Measurements from ENCODE around the gene CAB39.

CAB39 gene

DNA sequence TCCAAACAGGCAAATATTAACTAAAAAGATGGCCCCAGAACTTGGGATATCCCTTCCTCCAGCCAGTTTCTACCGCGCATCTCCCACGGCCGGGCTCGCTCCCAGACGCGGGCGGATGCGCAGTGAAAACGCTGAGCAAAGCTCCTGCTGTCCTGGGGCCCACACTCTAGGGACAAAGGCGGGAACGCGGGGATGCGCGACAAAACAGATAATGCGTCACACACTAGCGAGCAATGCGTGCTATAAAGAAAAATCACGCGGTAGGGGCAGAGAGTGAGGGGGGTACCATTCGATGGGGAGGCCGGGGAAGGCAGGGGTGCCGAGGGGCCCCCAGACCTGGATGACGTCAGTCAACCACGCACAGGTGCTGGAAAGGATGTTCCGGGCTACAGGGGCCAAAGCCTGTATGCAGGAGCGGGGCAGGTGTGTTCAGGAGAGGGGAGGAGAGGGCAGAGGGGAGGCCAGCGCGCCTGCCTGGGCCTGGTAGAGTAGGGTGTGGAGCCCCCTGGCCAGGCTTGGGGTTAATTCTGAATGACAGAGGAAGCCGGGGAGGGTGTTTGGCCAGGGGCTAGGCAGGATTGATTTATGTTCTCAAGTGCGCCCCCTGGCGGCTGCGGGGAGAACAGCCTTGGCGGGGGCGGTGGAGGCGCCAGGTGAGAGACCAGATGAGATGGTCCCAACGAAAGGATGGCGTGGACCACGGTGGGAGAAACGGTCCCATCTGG lies 137.2 kb downstream of the CAB39 start:
- TF ChIP-seq, protein P1, sequence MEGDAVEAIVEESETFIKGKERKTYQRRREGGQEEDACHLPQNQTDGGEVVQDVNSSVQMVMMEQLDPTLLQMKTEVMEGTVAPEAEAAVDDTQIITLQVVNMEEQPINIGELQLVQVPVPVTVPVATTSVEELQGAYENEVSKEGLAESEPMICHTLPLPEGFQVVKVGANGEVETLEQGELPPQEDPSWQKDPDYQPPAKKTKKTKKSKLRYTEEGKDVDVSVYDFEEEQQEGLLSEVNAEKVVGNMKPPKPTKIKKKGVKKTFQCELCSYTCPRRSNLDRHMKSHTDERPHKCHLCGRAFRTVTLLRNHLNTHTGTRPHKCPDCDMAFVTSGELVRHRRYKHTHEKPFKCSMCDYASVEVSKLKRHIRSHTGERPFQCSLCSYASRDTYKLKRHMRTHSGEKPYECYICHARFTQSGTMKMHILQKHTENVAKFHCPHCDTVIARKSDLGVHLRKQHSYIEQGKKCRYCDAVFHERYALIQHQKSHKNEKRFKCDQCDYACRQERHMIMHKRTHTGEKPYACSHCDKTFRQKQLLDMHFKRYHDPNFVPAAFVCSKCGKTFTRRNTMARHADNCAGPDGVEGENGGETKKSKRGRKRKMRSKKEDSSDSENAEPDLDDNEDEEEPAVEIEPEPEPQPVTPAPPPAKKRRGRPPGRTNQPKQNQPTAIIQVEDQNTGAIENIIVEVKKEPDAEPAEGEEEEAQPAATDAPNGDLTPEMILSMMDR (IDR thresholded peaks at IDR 0.05; ENCODE audit: low read depth, low read length, missing control alignments) = peak; percentile 95
- H3K4me3 ChIP-seq (replicated peaks; ENCODE audit: low read depth, low read length) = no peak overlapping the region
- no peak for DNase-seq (ENCODE audit: extremely low read depth, low read depth)

GRCh38 chr2:230850358-230850658 lies 137.7 kb downstream of the CAB39 start:
- TF ChIP-seq, protein P1 (IDR thresholded peaks at IDR 0.05; ENCODE audit: low read depth, low read length, missing control alignments) = no peak
- H3K4me3 ChIP-seq (replicated peaks; ENCODE audit: low read depth, low read length) = no peak overlapping the region
- no peak for DNase-seq (ENCODE audit: extremely low read depth, low read depth)

DNA sequence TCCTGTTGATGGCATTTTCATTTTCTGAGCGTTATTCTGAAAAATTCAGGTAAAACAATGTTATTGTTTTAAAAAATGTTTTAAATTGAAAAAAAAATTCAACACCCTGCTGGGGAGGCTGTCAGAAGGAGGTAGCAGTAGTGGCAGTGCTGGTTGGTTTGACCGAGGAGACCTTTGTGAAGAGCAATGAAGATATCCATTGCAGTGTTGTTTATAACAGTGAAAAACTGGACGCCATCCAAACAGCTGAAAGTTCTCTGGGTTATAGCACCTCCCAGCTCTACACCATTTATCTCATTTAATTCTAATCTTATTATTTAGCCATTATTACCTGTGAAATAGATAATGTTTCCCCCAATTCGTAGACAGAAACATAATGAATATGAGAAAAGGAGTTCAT lies 139.5 kb downstream of the CAB39 start:
- no peak overlapping the region for H3K4me3 ChIP-seq (replicated peaks; ENCODE audit: low read depth, low read length)
- TF ChIP-seq, protein P1 (IDR thresholded peaks at IDR 0.05; ENCODE audit: low read depth, low read length, missing control alignments) = no peak
- no peak for DNase-seq (ENCODE audit: extremely low read depth, low read depth)

- no peak overlapping the region for H3K4me3 ChIP-seq (replicated peaks; ENCODE audit: low read depth, low read length)
- TF ChIP-seq, protein P1 (IDR thresholded peaks at IDR 0.05; ENCODE audit: low read depth, low read length, missing control alignments) = no peak
- DNase-seq (ENCODE audit: extremely low read depth, low read depth) = no peak
Measured at GRCh38 chr2:230861552-230862255, 149.1 kb downstream of the CAB39 start.

GRCh38 chr2:230862292-230862691 lies 149.7 kb downstream of the CAB39 start:
- DNase-seq (ENCODE audit: extremely low read depth, low read depth) = no peak
- TF ChIP-seq, protein P1 (IDR thresholded peaks at IDR 0.05; ENCODE audit: low read depth, low read length, missing control alignments) = no peak
- no peak overlapping the region for H3K4me3 ChIP-seq (replicated peaks; ENCODE audit: low read depth, low read length)

DNA sequence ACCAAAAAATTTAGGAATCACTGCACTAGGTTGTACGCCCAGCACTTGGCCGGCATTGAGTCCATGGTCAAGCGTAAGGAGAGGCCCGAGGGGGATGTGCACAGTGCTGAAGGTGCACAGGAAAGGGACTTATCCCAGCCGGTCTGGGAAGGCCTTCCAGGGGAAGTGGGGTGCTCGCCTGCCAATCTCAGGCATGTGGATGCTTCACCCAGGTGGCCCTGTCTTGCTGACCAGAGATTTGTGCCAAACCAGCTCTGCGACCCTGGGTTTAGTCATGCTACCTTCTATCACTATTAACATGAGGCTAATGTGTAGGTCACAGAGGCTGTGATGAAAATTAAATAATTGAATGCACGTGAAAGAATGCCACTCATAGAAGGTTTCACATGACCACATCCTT lies 150.4 kb downstream of the CAB39 start:
- H3K4me3 ChIP-seq (replicated peaks; ENCODE audit: low read depth, low read length) = no peak overlapping the region
- TF ChIP-seq, protein P1 (IDR thresholded peaks at IDR 0.05; ENCODE audit: low read depth, low read length, missing control alignments) = no peak
- no peak for DNase-seq (ENCODE audit: extremely low read depth, low read depth)
